ENCODE data around the gene SMAD6. TPM values are rescaled to one million over a fixed set of nuclear protein-coding genes. Genes with fewer than 3 reads are reported as not detected.

Gene SMAD6
- total RNA-seq, 6 experiments from 2014 or later, result 10.5 to 17.2 (median 12.3) TPM

DNA sequence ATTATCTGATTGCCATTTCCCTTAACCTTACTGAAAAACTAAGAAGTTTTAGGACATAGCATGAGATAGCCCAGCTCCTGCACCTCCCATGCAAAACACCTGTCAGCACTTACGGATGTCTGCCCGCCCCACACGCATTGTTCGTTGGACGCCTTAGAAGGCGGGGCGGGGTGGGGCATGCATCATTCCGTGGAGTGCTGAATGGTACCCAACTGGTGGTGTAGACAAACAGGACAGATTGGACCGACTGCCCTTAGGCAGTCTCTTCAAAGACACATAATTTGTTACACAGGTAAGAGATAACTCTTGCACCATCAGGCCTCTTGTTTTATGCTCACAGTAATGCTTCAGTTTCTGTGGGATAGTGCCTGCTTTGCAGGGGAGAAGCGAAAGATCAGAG is 93.8 kb downstream of the SMAD6 start:
- Histone ChIP-seq H3K27ac (no peak overlapping the region), H3K36me3 (no peaks in the 10 kb centered on the region), H3K4me1 (no peaks in the 10 kb centered on the region), H3K27me3 (no peaks in the 10 kb centered on the region), H3K9me3 (no peaks in the 10 kb centered on the region), H3K4me3 (no peak overlapping the region)
- no peak for ATAC-seq
- no peak for TF ChIP-seq POLR2A (IDR thresholded peaks at IDR 0.05)
- no peak for TF ChIP-seq CTCF (IDR thresholded peaks at IDR 0.05)
- DNase-seq, result no peak
- intact Hi-C loops (cut with DNase I), result no loop called here
- WGBS (ENCODE audit: insufficient coverage, low coverage, low lambda C conversion rate, missing lambda C conversion rate), result 95% methylated on average over 7 of the region's 10 CpGs

- intact Hi-C loops (cut with DNase I), result no loop called here
- ATAC-seq, result no peak
- Histone ChIP-seq H3K27me3 (no peaks in the 10 kb centered on the region), H3K36me3 (no peaks in the 10 kb centered on the region), H3K27ac (no peak overlapping the region), H3K4me1 (no peaks in the 10 kb centered on the region), H3K9me3 (no peaks in the 10 kb centered on the region), H3K4me3 (no peak overlapping the region)
- DNase-seq, result no peak
- TF ChIP-seq POLR2A (IDR thresholded peaks at IDR 0.05) (no peak), CTCF (IDR thresholded peaks at IDR 0.05) (no peak)
- WGBS (ENCODE audit: insufficient coverage, low coverage, low lambda C conversion rate, missing lambda C conversion rate), result 89% methylated on average over 1 of the region's 1 CpG
Observed at GRCh38 chr15:66796343-66796742, 94.3 kb downstream of the SMAD6 start.

- no peak for DNase-seq
Observed at GRCh38 chr15:66797921-66798320, 95.9 kb downstream of the SMAD6 start.

DNA sequence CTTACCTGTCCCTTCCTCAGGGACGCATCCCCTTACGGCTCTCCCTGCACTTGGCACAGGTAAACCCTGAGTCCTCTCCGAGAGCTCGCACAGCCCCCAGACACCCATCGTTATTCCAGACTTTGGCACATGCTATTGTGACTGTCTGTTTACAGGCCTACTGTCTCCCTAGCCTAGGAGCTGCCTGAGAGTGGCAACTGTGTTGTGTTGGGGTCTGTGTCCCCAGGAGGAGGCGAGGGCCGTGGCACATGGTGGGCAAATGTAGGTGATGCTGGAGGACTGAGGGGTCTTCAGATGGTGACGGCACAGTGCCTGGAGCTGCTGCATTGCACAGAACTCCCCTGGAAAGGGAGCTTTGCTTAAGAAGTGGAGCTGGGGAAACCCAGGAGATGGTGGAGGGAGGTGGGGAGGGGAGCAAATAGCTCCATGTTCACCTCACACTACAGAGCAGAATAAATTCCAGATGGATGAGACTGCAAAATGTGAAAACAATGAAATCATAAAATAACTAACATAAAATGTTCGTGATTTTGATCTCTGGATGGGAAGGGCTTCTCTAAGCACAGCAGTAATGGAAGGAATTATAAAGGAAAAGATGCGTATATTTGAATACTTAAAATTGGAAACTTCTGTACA is 96.5 kb downstream of the SMAD6 start:
- 90% methylated on average over 7 of the region's 10 CpGs for WGBS (ENCODE audit: insufficient coverage, low coverage, low lambda C conversion rate, missing lambda C conversion rate)
- H3K27me3 ChIP-seq, result no peaks in the 10 kb centered on the region
- no peak overlapping the region for H3K27ac ChIP-seq
- intact Hi-C loops (cut with DNase I), result no loop called here
- H3K4me1 ChIP-seq, result peaks cover 0 to 7% (median 0%) of the 10 kb centered on the region in 4 donors
- H3K36me3 ChIP-seq, result no peaks in the 10 kb centered on the region
- H3K9me3 ChIP-seq, result no peaks in the 10 kb centered on the region
- TF ChIP-seq CTCF (IDR thresholded peaks at IDR 0.05) (no peak), POLR2A (IDR thresholded peaks at IDR 0.05) (no peak)
- ATAC-seq (no peak), DNase-seq (no peak)
- H3K4me3 ChIP-seq, result no peak overlapping the region

More at GRCh38 chr15:66797921-66798320, 95.9 kb downstream of the SMAD6 start:
- no peak overlapping the region for H3K4me3 ChIP-seq
- WGBS (ENCODE audit: insufficient coverage, low coverage, low lambda C conversion rate, missing lambda C conversion rate), result 91% methylated on average over 7 of the region's 7 CpGs
- no peak for ATAC-seq
- no peaks in the 10 kb centered on the region for H3K9me3 ChIP-seq
- peaks cover 0 to 2% (median 0%) of the 10 kb centered on the region in 4 donors for H3K4me1 ChIP-seq
- intact Hi-C loops (cut with DNase I), result no loop called here
- TF ChIP-seq CTCF (IDR thresholded peaks at IDR 0.05) (no peak), POLR2A (IDR thresholded peaks at IDR 0.05) (no peak)
- H3K27ac ChIP-seq, result no peak overlapping the region
- no peaks in the 10 kb centered on the region for H3K27me3 ChIP-seq
- H3K36me3 ChIP-seq, result no peaks in the 10 kb centered on the region

Data from right lobe of liver (tissue), 6 donors.